Fibroblast of lung (primary cell): ENCODE measurements around the gene DSCAML1. TPM values are rescaled to one million over a fixed set of nuclear protein-coding genes. Genes with fewer than 3 reads are reported as not detected.

Experiments
- DNase-seq, 2 donors: peaks; one replicate each; pipeline versions ENCODE4 v3.0.0 to v3.0.0-alpha.2; 2010; ENCODE audit warnings: low read depth in 2 of 2
- H2AFZ ChIP-seq: 2 replicates; pipeline ENCODE4 v1.5.1; 2012; ENCODE audit warnings: low read length, control low read depth, inconsistent platforms
- H3K27ac ChIP-seq: 2 replicates; pipeline ENCODE4 v1.5.1; 2011; ENCODE audit warnings: low read length, control low read depth; ENCODE audit not compliant: insufficient read depth
- H3K27me3 ChIP-seq: 2 replicates; pipeline ENCODE4 v1.5.1; 2011; ENCODE audit warnings: mild to moderate bottlenecking, low read length; ENCODE audit not compliant: control insufficient read depth, insufficient read depth
- H3K36me3 ChIP-seq: 2 replicates; pipeline ENCODE4 v1.5.1; 2011; ENCODE audit warnings: low read length; ENCODE audit not compliant: control insufficient read depth, insufficient read depth
- H3K4me1 ChIP-seq: 2 replicates; pipeline ENCODE4 v1.5.1; 2011; ENCODE audit warnings: low read length; ENCODE audit not compliant: control insufficient read depth, insufficient read depth; ENCODE audit errors: extremely low read depth
- H3K4me2 ChIP-seq: 2 replicates; pipeline ENCODE4 v1.5.1; 2011; ENCODE audit warnings: low read length, control low read depth; ENCODE audit not compliant: insufficient read depth; ENCODE audit errors: extremely low read depth
- H3K4me3 ChIP-seq, 4 experiments: fragments of 200-600 bp in 1 of 4; sonication (generic) in 1 of 4; replicated peaks in 1 of 4; 2 replicates each; pipeline ENCODE4 v1.5.1; 2011 to 2016; ENCODE audit warnings: low read length in 4 of 4, low read depth in 3 of 4, mild to moderate bottlenecking in 3 of 4, control low read depth in 2 of 4, inconsistent platforms in 1 of 4, mixed read lengths in 1 of 4; ENCODE audit not compliant: insufficient read depth in 1 of 4; ENCODE audit errors: control extremely low read depth in 1 of 4
- H3K79me2 ChIP-seq: 2 replicates; pipeline ENCODE4 v1.5.1; 2012; ENCODE audit warnings: mild to moderate bottlenecking, low read length, inconsistent platforms; ENCODE audit not compliant: control insufficient read depth, insufficient read depth
- H3K9ac ChIP-seq: 2 replicates; pipeline ENCODE4 v1.5.1; 2011; ENCODE audit warnings: mild to moderate bottlenecking, low read length, control low read depth; ENCODE audit not compliant: insufficient read depth
- H3K9me3 ChIP-seq: 2 replicates; pipeline ENCODE4 v1.5.1; 2012; ENCODE audit warnings: low read depth, low read length; ENCODE audit not compliant: control insufficient read depth, insufficient read depth
- H4K20me1 ChIP-seq: 2 replicates; pipeline ENCODE4 v1.5.1; 2011; ENCODE audit warnings: low read length; ENCODE audit not compliant: control insufficient read depth, insufficient read depth; ENCODE audit errors: extremely low read depth
- CTCF ChIP-seq, 2 donors: IDR thresholded peaks in 1 of 2; conservative IDR thresholded peaks in 1 of 2; 1 replicate in 1 of 2; 2 replicates in 1 of 2; pipeline ENCODE4 v1.5.1; 2011 to 2012; ENCODE audit warnings: low read length in 2 of 2, control low read depth in 1 of 2, inconsistent platforms in 1 of 2, low read depth in 1 of 2, mild to moderate bottlenecking in 1 of 2
- EZH2 ChIP-seq: IDR thresholded peaks from 2 replicates; pipeline ENCODE4 v1.5.1; 2012; ENCODE audit warnings: low read length, control low read depth, mild to moderate bottlenecking; ENCODE audit errors: missing control alignments
- polyA plus RNA-seq, 2 donors: library from polyadenylated mRNA; depleted of rRNA in 1 of 2; stranded (reverse) in 1 of 2; unstranded in 1 of 2; fragments of >200 nt; gene quantifications; 2 replicates each; pipeline ENCODE4 v1.2.1, GENCODE V29; 2011 to 2012; ENCODE audit warnings: missing spikeins in 1 of 2
- total RNA-seq: library from RNA; depleted of rRNA; stranded (reverse); fragments of >200 nt; gene quantifications from 2 replicates; pipeline ENCODE4 v1.2.1, GENCODE V29; 2014

The DSCAML1 gene
- total and polyA plus RNA-seq, 2 donors (not counting 1 experiment from before 2014, with no cell fraction given), result not detected

- Histone ChIP-seq H4K20me1 (no peaks in the 10 kb centered on the region), H3K79me2 (no peaks in the 10 kb centered on the region), H2AFZ (no peak overlapping the region), H3K9ac (no peak overlapping the region), H3K9me3 (no peaks in the 10 kb centered on the region), H3K36me3 (no peaks in the 10 kb centered on the region), H3K4me2 (no peak overlapping the region), H3K4me1 (no peaks in the 10 kb centered on the region), H3K27me3 (peaks cover 3% of the 10 kb centered on the region), H3K27ac (no peak overlapping the region), H3K4me3 (no peak overlapping the region)
- DNase-seq, result no peak
- TF ChIP-seq CTCF (conservative IDR thresholded peaks at IDR 0.05 in 1 of 2, IDR thresholded peaks at IDR 0.05 in 1 of 2; ENCODE audit: low read depth in 1 of 2, low read length in 2 of 2) (no peak), EZH2 (no peak)
Measured at GRCh38 chr11:117574551-117574950, 222.5 kb downstream of the DSCAML1 start.

GRCh38 chr11:117573326-117573725 is 223.7 kb downstream of the DSCAML1 start:
- no peak for DNase-seq

GRCh38 chr11:117572671-117573070 is 224.3 kb downstream of the DSCAML1 start:
- Histone ChIP-seq H4K20me1 (no peaks in the 10 kb centered on the region), H3K4me2 (no peak overlapping the region), H3K4me3 (no peak overlapping the region), H3K9me3 (no peaks in the 10 kb centered on the region), H3K27me3 (peaks cover 3% of the 10 kb centered on the region), H2AFZ (no peak overlapping the region), H3K36me3 (no peaks in the 10 kb centered on the region), H3K27ac (no peak overlapping the region), H3K4me1 (no peaks in the 10 kb centered on the region), H3K9ac (no peak overlapping the region), H3K79me2 (no peaks in the 10 kb centered on the region)
- DNase-seq, result no peak
- TF ChIP-seq EZH2, result no peak
- TF ChIP-seq CTCF (conservative IDR thresholded peaks at IDR 0.05 in 1 of 2, IDR thresholded peaks at IDR 0.05 in 1 of 2; ENCODE audit: low read depth in 1 of 2, low read length in 2 of 2), result no peak

More at GRCh38 chr11:117573326-117573725, 223.7 kb downstream of the DSCAML1 start:
- Histone ChIP-seq H3K4me3 (no peak overlapping the region), H3K9ac (no peak overlapping the region), H4K20me1 (no peaks in the 10 kb centered on the region), H3K36me3 (no peaks in the 10 kb centered on the region), H3K27ac (no peak overlapping the region), H3K27me3 (peaks cover 3% of the 10 kb centered on the region), H3K9me3 (no peaks in the 10 kb centered on the region), H3K4me2 (no peak overlapping the region), H3K4me1 (no peaks in the 10 kb centered on the region), H3K79me2 (no peaks in the 10 kb centered on the region), H2AFZ (no peak overlapping the region)
- TF ChIP-seq CTCF (conservative IDR thresholded peaks at IDR 0.05 in 1 of 2, IDR thresholded peaks at IDR 0.05 in 1 of 2; ENCODE audit: low read depth in 1 of 2, low read length in 2 of 2) (no peak), EZH2 (no peak)
